Chondrocyte (in vitro differentiated cells): ENCODE results near the gene FGF1. TPM values are rescaled to one million over a fixed set of nuclear protein-coding genes. Genes with fewer than 3 reads are reported as not detected.

Source experiments
- DNase-seq: peaks from one replicate; pipeline ENCODE4 v3.0.0; 2021; ENCODE audit warnings: mixed read lengths, low spot score
- H3K27ac Mint-ChIP-seq: one replicate; pipeline ENCODE4 v1.8.0; 2021; ENCODE audit warnings: mild to moderate bottlenecking, moderate library complexity, mixed read lengths; ENCODE audit not compliant: unreplicated experiment
- H3K27me3 Mint-ChIP-seq: 2 replicates; pipeline ENCODE4 v1.8.0; 2021; ENCODE audit warnings: low read depth, mixed read lengths
- H3K36me3 Mint-ChIP-seq: 2 replicates; pipeline ENCODE4 v1.8.0; 2021; ENCODE audit warnings: low read depth, mixed read lengths
- H3K4me1 Mint-ChIP-seq: 2 replicates; pipeline ENCODE4 v1.8.0; 2021; ENCODE audit warnings: low read depth, mild to moderate bottlenecking, mixed read lengths
- H3K4me3 Mint-ChIP-seq: one replicate; pipeline ENCODE4 v1.8.0; 2021; ENCODE audit warnings: mild to moderate bottlenecking, moderate library complexity, mixed read lengths; ENCODE audit not compliant: unreplicated experiment
- H3K9me3 Mint-ChIP-seq: 2 replicates; pipeline ENCODE4 v1.8.0; 2021; ENCODE audit warnings: low read depth, mixed read lengths
- total RNA-seq: library from RNA; stranded (reverse); gene quantifications from 3 replicates; pipeline ENCODE4 v1.2.1, GENCODE V29; 2021
- TF ChIP-seq, protein P1 (sequence below): fragments of 200-600 bp; sonication (generic); IDR thresholded peaks from 2 replicates; pipeline ENCODE4 v1.5.0; 2021; ENCODE audit warnings: antibody characterized with exemption, mild to moderate bottlenecking, moderate library complexity

FGF1 gene
- total RNA-seq, 1 donor from 2014 or later: 6.9 TPM

DNA sequence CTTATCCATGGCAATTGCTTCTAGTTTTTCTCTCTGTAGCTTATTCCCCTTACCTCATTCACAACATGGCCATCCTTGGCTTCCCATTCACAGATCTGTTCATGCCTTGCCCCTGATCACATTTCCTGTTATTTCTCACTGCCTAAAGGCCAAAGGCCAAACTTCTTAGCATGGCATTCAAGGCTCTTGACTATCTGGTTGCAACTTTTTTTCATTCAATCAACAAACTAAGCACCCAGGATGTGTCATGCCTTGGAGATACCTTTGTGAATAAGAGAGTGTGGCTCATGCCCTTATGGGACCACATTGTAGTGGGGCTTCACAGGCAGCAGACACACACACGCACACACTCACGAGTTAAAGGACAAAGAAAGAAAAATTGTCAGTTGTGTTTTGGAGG is 27.6 kb downstream of the FGF1 start:
- H3K27ac Mint-ChIP-seq: no peak overlapping the region
- H3K27me3 Mint-ChIP-seq: no peaks in the 10 kb centered on the region
- TF ChIP-seq, protein P1, sequence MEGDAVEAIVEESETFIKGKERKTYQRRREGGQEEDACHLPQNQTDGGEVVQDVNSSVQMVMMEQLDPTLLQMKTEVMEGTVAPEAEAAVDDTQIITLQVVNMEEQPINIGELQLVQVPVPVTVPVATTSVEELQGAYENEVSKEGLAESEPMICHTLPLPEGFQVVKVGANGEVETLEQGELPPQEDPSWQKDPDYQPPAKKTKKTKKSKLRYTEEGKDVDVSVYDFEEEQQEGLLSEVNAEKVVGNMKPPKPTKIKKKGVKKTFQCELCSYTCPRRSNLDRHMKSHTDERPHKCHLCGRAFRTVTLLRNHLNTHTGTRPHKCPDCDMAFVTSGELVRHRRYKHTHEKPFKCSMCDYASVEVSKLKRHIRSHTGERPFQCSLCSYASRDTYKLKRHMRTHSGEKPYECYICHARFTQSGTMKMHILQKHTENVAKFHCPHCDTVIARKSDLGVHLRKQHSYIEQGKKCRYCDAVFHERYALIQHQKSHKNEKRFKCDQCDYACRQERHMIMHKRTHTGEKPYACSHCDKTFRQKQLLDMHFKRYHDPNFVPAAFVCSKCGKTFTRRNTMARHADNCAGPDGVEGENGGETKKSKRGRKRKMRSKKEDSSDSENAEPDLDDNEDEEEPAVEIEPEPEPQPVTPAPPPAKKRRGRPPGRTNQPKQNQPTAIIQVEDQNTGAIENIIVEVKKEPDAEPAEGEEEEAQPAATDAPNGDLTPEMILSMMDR: no peak
- no peaks in the 10 kb centered on the region for H3K9me3 Mint-ChIP-seq
- no peak overlapping the region for H3K4me3 Mint-ChIP-seq
- peaks cover 18% of the 10 kb centered on the region for H3K4me1 Mint-ChIP-seq
- H3K36me3 Mint-ChIP-seq: peaks cover 1% of the 10 kb centered on the region
- DNase-seq: no peak

GRCh38 chr5:142657446-142657845 is 28.4 kb downstream of the FGF1 start:
- Mint-ChIP-seq H3K27me3 (no peaks in the 10 kb centered on the region), H3K4me3 (no peak overlapping the region), H3K9me3 (no peaks in the 10 kb centered on the region), H3K4me1 (peaks cover 24% of the 10 kb centered on the region), H3K27ac (no peak overlapping the region), H3K36me3 (peaks cover 1% of the 10 kb centered on the region)
- TF ChIP-seq, protein P1: no peak
- no peak for DNase-seq

- Mint-ChIP-seq H3K9me3 (no peaks in the 10 kb centered on the region), H3K4me3 (no peak overlapping the region), H3K4me1 (peaks cover 30% of the 10 kb centered on the region), H3K27ac (no peak overlapping the region), H3K36me3 (peaks cover 1% of the 10 kb centered on the region), H3K27me3 (no peaks in the 10 kb centered on the region)
- TF ChIP-seq, protein P1: peak; percentile 99
- no peak for DNase-seq
Observed at GRCh38 chr5:142655339-142656267, 30.3 kb downstream of the FGF1 start.

DNA sequence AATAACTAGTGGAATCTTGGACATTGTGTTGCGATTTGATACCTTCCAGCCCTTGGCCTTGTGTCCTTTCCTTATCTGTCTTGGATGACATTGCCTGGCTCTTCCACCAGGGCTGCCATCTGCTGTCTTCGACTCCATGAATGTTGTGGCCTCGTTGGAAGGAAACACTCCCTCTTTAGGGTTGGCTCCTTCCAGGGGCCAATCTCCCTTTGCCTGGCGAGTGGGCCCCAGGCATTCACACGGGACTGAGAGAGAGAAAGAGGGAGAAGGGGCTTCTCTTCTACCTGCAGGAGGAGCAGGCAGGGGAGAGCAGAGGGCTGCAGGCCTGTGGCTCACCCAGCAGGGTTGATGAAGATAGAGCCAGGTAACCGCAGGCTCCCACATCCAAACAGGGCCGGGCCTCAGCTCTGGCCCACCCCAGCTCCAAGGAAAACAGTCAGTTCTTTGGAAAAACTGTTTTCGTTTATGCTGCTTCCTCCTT is 31.3 kb downstream of the FGF1 start:
- TF ChIP-seq, protein P1: no peak
- Mint-ChIP-seq H3K9me3 (no peaks in the 10 kb centered on the region), H3K27me3 (no peaks in the 10 kb centered on the region), H3K36me3 (peaks cover 1% of the 10 kb centered on the region), H3K4me1 (peaks cover 30% of the 10 kb centered on the region), H3K4me3 (no peak overlapping the region), H3K27ac (peak overlapping the region; percentile 42)
- DNase-seq: no peak

DNA sequence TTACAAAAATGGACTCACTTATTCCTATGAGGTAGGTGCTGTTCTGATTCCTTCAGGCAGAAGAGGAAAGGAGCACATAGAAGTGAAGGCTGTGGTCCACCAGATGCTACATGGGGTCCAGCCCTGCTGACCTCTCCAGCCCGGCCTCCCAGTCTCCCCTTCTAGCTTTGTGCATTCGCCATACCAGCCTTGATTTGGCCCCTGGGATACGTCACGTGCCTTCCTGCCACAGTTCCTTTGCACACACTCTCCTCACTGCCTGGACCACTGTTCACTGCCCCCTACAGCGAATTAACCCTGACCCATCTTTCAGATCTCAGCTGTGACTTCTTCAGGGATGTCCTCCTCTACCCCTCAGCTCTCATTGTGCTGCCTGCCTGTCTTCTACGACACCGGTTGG is 32.6 kb downstream of the FGF1 start:
- Mint-ChIP-seq H3K27me3 (no peaks in the 10 kb centered on the region), H3K4me3 (no peak overlapping the region), H3K4me1 (peaks cover 30% of the 10 kb centered on the region), H3K27ac (no peak overlapping the region), H3K9me3 (no peaks in the 10 kb centered on the region), H3K36me3 (no peaks in the 10 kb centered on the region)
- DNase-seq: no peak
- TF ChIP-seq, protein P1: no peak
